Stimulated activated CD4-positive, alpha-beta T cell treated with anti-CD3 and anti-CD28 coated beads, Interleukin-15, amount 100 ng/mL, for 1 hour (primary cell): ENCODE data around the gene ZNF107.
"Not testable (repeated sequence)": the region's sequence is repeated elsewhere in the genome, so short reads cannot be mapped to it uniquely, and the experiment has no call there.

Experiments used
- DNase-seq, 2 donors: peaks; one replicate each; pipeline ENCODE4 v3.0.0-alpha.2; 2020; ENCODE audit warnings: low read depth in 1 of 2, low spot score in 1 of 2

The ZNF107 gene

GRCh38 chr7:64642875-64643274, 23.1 kb upstream of the ZNF107 start:
- no peak for DNase-seq

- no peak for DNase-seq
These were observed 22.4 kb upstream of the ZNF107 start for GRCh38 chr7:64643566-64643965.

- no peak for DNase-seq
These were observed 14.7 kb upstream of the ZNF107 start for GRCh38 chr7:64651203-64651602.

GRCh38 chr7:64651632-64652165, 14.2 kb upstream of the ZNF107 start:
- no peak for DNase-seq

- DNase-seq: no peak
These were observed 12.1 kb upstream of the ZNF107 start for GRCh38 chr7:64653721-64654401.

- no peak for DNase-seq
These were observed 11.0 kb upstream of the ZNF107 start for GRCh38 chr7:64654796-64655548.

- DNase-seq: no peak
These were observed 10.1 kb upstream of the ZNF107 start for GRCh38 chr7:64655811-64656210.

GRCh38 chr7:64656489-64656888, 9.4 kb upstream of the ZNF107 start:
- no peak for DNase-seq

- not testable (repeated sequence) for DNase-seq
These were observed 3.8 kb upstream of the ZNF107 start for GRCh38 chr7:64662091-64662490.

GRCh38 chr7:64666663-64667050, 724 bp downstream of the ZNF107 start:
- DNase-seq: no peak

- no peak for DNase-seq
These were observed 1.4 kb downstream of the ZNF107 start for GRCh38 chr7:64667311-64667710.

GRCh38 chr7:64672414-64672813, 6.5 kb downstream of the ZNF107 start:
- DNase-seq: no peak

- DNase-seq: no peak
These were observed 19.2 kb downstream of the ZNF107 start for GRCh38 chr7:64685091-64685490.

- DNase-seq: no peak
These were observed 19.8 kb downstream of the ZNF107 start for GRCh38 chr7:64685741-64686140.

- DNase-seq: no peak
These were observed 20.7 kb downstream of the ZNF107 start for GRCh38 chr7:64686493-64687184.

- DNase-seq: no peak
These were observed 21.3 kb downstream of the ZNF107 start for GRCh38 chr7:64687249-64687648.

- no peak for DNase-seq
These were observed 23.1 kb downstream of the ZNF107 start for GRCh38 chr7:64688988-64689387.

GRCh38 chr7:64691831-64692230, 25.9 kb downstream of the ZNF107 start:
- DNase-seq: no peak

GRCh38 chr7:64697863-64698262, 31.9 kb downstream of the ZNF107 start:
- not testable (repeated sequence) for DNase-seq

- DNase-seq: no peak
These were observed 40.8 kb downstream of the ZNF107 start for GRCh38 chr7:64706625-64707292.

GRCh38 chr7:64717896-64718295, 52.0 kb downstream of the ZNF107 start:
- DNase-seq: not testable (repeated sequence)
